Measurements from ENCODE around the gene RIPOR2. TPM values are rescaled to one million over a fixed set of nuclear protein-coding genes. Genes with fewer than 3 reads are reported as not detected.

The RIPOR2 gene
- total and polyA plus RNA-seq, 2 donors from 2014 or later, result 1.7 to 24.2 TPM

DNA sequence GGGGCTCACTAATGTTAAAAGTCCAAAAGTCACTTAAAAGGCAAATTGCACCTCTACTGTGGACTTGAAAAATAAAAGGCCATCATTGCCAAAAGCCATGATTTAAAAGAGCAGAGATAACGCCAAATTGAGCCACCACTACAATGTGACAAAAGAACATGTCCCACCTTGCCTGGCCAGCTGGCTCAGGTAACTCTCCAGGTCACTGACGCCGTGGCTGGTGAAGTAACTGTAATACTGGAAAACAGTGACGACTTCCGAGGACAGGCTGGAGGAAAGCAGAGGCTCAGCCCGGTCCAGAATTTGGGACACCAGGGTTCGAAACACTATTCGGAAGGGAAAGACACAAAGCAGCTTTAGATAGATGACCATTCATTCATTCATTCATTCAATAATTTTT, 107.8 kb downstream of the RIPOR2 start:
- Histone ChIP-seq H3K27ac (ENCODE audit: low read depth in 2 of 2, low read length in 2 of 2) (no peak overlapping the region), H3K4me3 (ENCODE audit: low read length in 3 of 3) (no peak overlapping the region)
- DNase-seq, result no peak

DNA sequence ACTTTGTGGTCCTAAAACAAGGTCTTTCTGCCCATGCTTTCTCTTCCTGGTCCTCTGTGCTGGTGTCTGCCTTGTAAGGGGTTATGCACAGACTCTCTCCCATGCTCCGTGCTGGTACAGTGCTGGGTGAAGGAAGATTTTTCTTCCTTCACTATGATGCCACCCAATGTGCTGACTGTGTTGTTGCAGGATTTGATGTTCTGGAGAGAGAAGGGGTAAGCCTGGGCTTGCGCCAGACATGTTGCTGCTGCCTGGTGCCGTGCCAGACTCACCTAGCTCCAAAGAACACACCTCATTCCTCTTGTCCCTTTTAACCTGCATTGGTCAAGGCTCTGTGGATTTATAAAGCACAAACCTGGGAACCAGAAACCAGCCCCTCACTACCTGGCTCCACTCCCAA, 108.6 kb downstream of the RIPOR2 start:
- no peaks in the 10 kb centered on the region for H3K4me1 ChIP-seq (ENCODE audit: control insufficient read depth in 2 of 3, insufficient read depth in 2 of 3, low read depth in 1 of 3, low read length in 3 of 3)
- FAIRE-seq (no peak), DNase-seq (no peak)
- no peak overlapping the region for H3K27ac ChIP-seq (ENCODE audit: low read depth in 2 of 2, low read length in 2 of 2)
- no peaks in the 10 kb centered on the region for H3K27me3 ChIP-seq (ENCODE audit: control insufficient read depth, insufficient read depth, low read length)
- TF ChIP-seq, protein P1, sequence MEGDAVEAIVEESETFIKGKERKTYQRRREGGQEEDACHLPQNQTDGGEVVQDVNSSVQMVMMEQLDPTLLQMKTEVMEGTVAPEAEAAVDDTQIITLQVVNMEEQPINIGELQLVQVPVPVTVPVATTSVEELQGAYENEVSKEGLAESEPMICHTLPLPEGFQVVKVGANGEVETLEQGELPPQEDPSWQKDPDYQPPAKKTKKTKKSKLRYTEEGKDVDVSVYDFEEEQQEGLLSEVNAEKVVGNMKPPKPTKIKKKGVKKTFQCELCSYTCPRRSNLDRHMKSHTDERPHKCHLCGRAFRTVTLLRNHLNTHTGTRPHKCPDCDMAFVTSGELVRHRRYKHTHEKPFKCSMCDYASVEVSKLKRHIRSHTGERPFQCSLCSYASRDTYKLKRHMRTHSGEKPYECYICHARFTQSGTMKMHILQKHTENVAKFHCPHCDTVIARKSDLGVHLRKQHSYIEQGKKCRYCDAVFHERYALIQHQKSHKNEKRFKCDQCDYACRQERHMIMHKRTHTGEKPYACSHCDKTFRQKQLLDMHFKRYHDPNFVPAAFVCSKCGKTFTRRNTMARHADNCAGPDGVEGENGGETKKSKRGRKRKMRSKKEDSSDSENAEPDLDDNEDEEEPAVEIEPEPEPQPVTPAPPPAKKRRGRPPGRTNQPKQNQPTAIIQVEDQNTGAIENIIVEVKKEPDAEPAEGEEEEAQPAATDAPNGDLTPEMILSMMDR (IDR thresholded peaks at IDR 0.05; ENCODE audit: borderline replicate concordance, extremely low read depth, insufficient read depth), result no peak
- intact Hi-C loops (cut with DNase I), result no loop called here
- no peak overlapping the region for H3K9ac ChIP-seq (ENCODE audit: low read length in 3 of 3)
- H3K9me3 ChIP-seq (ENCODE audit: control insufficient read depth in 2 of 3, insufficient read depth in 1 of 3, low read length in 3 of 3), result no peaks in the 10 kb centered on the region
- no peak overlapping the region for H3K4me3 ChIP-seq (ENCODE audit: low read length in 3 of 3)
- no peaks in the 10 kb centered on the region for H3K36me3 ChIP-seq (ENCODE audit: control insufficient read depth in 2 of 3, insufficient read depth in 3 of 3, low read length in 3 of 3)

More for the DNA sequence above, 107.8 kb downstream of the RIPOR2 start:
- Histone ChIP-seq H3K4me1 (ENCODE audit: control insufficient read depth in 2 of 3, insufficient read depth in 2 of 3, low read depth in 1 of 3, low read length in 3 of 3) (no peaks in the 10 kb centered on the region), H3K9ac (ENCODE audit: low read length in 3 of 3) (no peak overlapping the region), H3K27me3 (ENCODE audit: control insufficient read depth, insufficient read depth, low read length) (no peaks in the 10 kb centered on the region), H3K9me3 (ENCODE audit: control insufficient read depth in 2 of 3, insufficient read depth in 1 of 3, low read length in 3 of 3) (no peaks in the 10 kb centered on the region), H3K36me3 (ENCODE audit: control insufficient read depth in 2 of 3, insufficient read depth in 3 of 3, low read length in 3 of 3) (no peaks in the 10 kb centered on the region)
- intact Hi-C loops (cut with DNase I), result no loop called here
- TF ChIP-seq, protein P1 (IDR thresholded peaks at IDR 0.05; ENCODE audit: borderline replicate concordance, extremely low read depth, insufficient read depth), result no peak
- FAIRE-seq, result no peak

- Histone ChIP-seq H3K9ac (ENCODE audit: low read length in 3 of 3) (no peak overlapping the region), H3K27me3 (ENCODE audit: control insufficient read depth, insufficient read depth, low read length) (no peaks in the 10 kb centered on the region), H3K27ac (ENCODE audit: low read depth in 2 of 2, low read length in 2 of 2) (no peak overlapping the region), H3K9me3 (ENCODE audit: control insufficient read depth in 2 of 3, insufficient read depth in 1 of 3, low read length in 3 of 3) (no peaks in the 10 kb centered on the region), H3K4me1 (ENCODE audit: control insufficient read depth in 2 of 3, insufficient read depth in 2 of 3, low read depth in 1 of 3, low read length in 3 of 3) (no peaks in the 10 kb centered on the region), H3K4me3 (ENCODE audit: low read length in 3 of 3) (no peak overlapping the region), H3K36me3 (ENCODE audit: control insufficient read depth in 2 of 3, insufficient read depth in 3 of 3, low read length in 3 of 3) (no peaks in the 10 kb centered on the region)
- intact Hi-C loops (cut with DNase I), result no loop called here
- TF ChIP-seq, protein P1 (IDR thresholded peaks at IDR 0.05; ENCODE audit: borderline replicate concordance, extremely low read depth, insufficient read depth), result no peak
- FAIRE-seq (no peak), DNase-seq (peak in 2 of 5 donors; percentile 16 to 49)
Measured at GRCh38 chr6:24825130-24825630, 110.6 kb downstream of the RIPOR2 start.
